Endodermal cell (in vitro differentiated cells): ENCODE measurements around the gene HOXD12. TPM values are rescaled to one million over a fixed set of nuclear protein-coding genes. Genes with fewer than 3 reads are reported as not detected.

ENCODE experiments used
- DNase-seq: peaks from one replicate; pipeline ENCODE4 v3.0.0-alpha.2; 2017
- H3K27ac ChIP-seq: 2 replicates; pipeline ENCODE4 v1.5.1; 2013; ENCODE audit warnings: mild to moderate bottlenecking, low read depth, low read length, moderate library complexity
- H3K27me3 ChIP-seq: 2 replicates; pipeline ENCODE4 v1.6.1; 2013; ENCODE audit warnings: mild to moderate bottlenecking, low read length, moderate library complexity; ENCODE audit not compliant: insufficient read depth, control insufficient read depth, poor library complexity, severe bottlenecking
- H3K36me3 ChIP-seq: 2 replicates; pipeline ENCODE4 v1.7.0; 2013; ENCODE audit warnings: mild to moderate bottlenecking, low read length, moderate library complexity; ENCODE audit not compliant: control insufficient read depth, insufficient read depth
- H3K4me1 ChIP-seq: one replicate; pipeline ENCODE4 v1.7.0; 2013; ENCODE audit warnings: low read length; ENCODE audit not compliant: control insufficient read depth, insufficient read depth
- H3K4me3 ChIP-seq: 2 replicates; pipeline ENCODE4 v1.5.1; 2013; ENCODE audit warnings: mild to moderate bottlenecking, low read length, moderate library complexity
- H3K9ac ChIP-seq: 2 replicates; pipeline ENCODE4 v1.6.1; 2013; ENCODE audit warnings: mild to moderate bottlenecking, low read length, moderate library complexity; ENCODE audit not compliant: poor library complexity, severe bottlenecking; ENCODE audit errors: extremely low read depth
- H3K9me3 ChIP-seq: 2 replicates; pipeline ENCODE4 v1.6.1; 2013; ENCODE audit warnings: mild to moderate bottlenecking, low read length, moderate library complexity; ENCODE audit not compliant: control insufficient read depth
- H3K27ac Mint-ChIP-seq: 2 replicates; pipeline ENCODE4 v1.8.0; 2020; ENCODE audit warnings: mixed read lengths
- H3K27me3 Mint-ChIP-seq: 2 replicates; pipeline ENCODE4 v1.8.0; 2021; ENCODE audit warnings: mild to moderate bottlenecking, mixed read lengths; ENCODE audit not compliant: insufficient read depth
- H3K36me3 Mint-ChIP-seq: 2 replicates; pipeline ENCODE4 v1.8.0; 2020; ENCODE audit warnings: low read depth, mixed read lengths
- H3K4me1 Mint-ChIP-seq: 2 replicates; pipeline ENCODE4 v1.8.0; 2020; ENCODE audit warnings: mixed read lengths
- H3K4me3 Mint-ChIP-seq: 2 replicates; pipeline ENCODE4 v1.8.0; 2020; ENCODE audit warnings: mild to moderate bottlenecking, moderate library complexity, mixed read lengths
- H3K9me3 Mint-ChIP-seq: 2 replicates; pipeline ENCODE4 v1.8.0; 2020; ENCODE audit warnings: mild to moderate bottlenecking, mixed read lengths
- WGBS, 2 experiments: methylation state at CpG; one replicate each; pipeline versions ENCODE4 v1.1.5 to v1.1.7; 2013; ENCODE audit warnings: missing lambda C conversion rate in 2 of 2, mixed read lengths in 1 of 2; ENCODE audit not compliant: insufficient coverage in 1 of 2, insufficient read length in 1 of 2; 5-methylcytosine and 5-hydroxymethylcytosine counted together
- total RNA-seq, 2 donors: library from RNA; stranded (reverse); fragmentation: NEBNext Ultra II Directional in 1 of 2; extraction: Animal tissue kit (Norgen Biotek cat#: 25700) in 1 of 2; gene quantifications; 2 replicates in 1 of 2; 3 replicates in 1 of 2; pipeline ENCODE4 v1.2.1, GENCODE V29; 2021
- TF ChIP-seq, protein P1 (sequence below): fragments of 200-600 bp; sonication (generic); conservative IDR thresholded peaks from 2 replicates; pipeline ENCODE4 v1.5.0; 2021; ENCODE audit warnings: antibody characterized with exemption, mild to moderate bottlenecking

Gene HOXD12
- total RNA-seq, 2 donors from 2014 or later: not detected

DNA sequence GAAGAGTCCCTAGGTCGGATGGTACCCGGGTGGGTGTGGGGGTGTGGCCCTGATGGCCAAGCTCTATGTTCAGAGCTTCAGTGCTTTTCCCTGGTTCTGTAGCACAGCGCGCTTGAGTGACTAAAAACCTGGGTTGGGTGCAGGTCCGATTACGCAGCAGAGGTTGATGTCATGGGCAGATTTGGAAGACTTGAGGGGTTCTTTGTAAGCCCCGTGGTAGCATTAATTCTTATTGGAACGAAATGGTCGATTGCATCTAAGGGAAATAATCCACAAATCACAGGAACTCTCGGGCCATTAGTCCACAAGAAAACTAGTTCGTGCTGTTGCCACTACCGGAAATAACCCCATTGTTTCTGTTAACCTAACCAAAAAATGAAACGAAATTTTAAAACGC lies 38.9 kb downstream of the HOXD12 start:
- no peaks in the 10 kb centered on the region for H3K9me3 Mint-ChIP-seq
- H3K9ac ChIP-seq: no peak overlapping the region
- no peaks in the 10 kb centered on the region for H3K4me1 Mint-ChIP-seq
- H3K4me3 ChIP-seq: no peak overlapping the region
- peaks cover 98% of the 10 kb centered on the region for H3K27me3 Mint-ChIP-seq
- DNase-seq: no peak
- no peak overlapping the region for H3K4me3 Mint-ChIP-seq
- peaks cover 98% of the 10 kb centered on the region for H3K27me3 ChIP-seq
- H3K27ac ChIP-seq: no peak overlapping the region
- no peaks in the 10 kb centered on the region for H3K36me3 ChIP-seq
- H3K4me1 ChIP-seq: peaks cover 3% of the 10 kb centered on the region
- peaks cover 14% of the 10 kb centered on the region for H3K9me3 ChIP-seq
- WGBS, 2 experiments: 53 to 60% methylated on average over 11 to 14 of the region's 14 CpGs
- H3K36me3 Mint-ChIP-seq: no peaks in the 10 kb centered on the region
- TF ChIP-seq, protein P1, sequence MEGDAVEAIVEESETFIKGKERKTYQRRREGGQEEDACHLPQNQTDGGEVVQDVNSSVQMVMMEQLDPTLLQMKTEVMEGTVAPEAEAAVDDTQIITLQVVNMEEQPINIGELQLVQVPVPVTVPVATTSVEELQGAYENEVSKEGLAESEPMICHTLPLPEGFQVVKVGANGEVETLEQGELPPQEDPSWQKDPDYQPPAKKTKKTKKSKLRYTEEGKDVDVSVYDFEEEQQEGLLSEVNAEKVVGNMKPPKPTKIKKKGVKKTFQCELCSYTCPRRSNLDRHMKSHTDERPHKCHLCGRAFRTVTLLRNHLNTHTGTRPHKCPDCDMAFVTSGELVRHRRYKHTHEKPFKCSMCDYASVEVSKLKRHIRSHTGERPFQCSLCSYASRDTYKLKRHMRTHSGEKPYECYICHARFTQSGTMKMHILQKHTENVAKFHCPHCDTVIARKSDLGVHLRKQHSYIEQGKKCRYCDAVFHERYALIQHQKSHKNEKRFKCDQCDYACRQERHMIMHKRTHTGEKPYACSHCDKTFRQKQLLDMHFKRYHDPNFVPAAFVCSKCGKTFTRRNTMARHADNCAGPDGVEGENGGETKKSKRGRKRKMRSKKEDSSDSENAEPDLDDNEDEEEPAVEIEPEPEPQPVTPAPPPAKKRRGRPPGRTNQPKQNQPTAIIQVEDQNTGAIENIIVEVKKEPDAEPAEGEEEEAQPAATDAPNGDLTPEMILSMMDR: no peak
- H3K27ac Mint-ChIP-seq: no peak overlapping the region

DNA sequence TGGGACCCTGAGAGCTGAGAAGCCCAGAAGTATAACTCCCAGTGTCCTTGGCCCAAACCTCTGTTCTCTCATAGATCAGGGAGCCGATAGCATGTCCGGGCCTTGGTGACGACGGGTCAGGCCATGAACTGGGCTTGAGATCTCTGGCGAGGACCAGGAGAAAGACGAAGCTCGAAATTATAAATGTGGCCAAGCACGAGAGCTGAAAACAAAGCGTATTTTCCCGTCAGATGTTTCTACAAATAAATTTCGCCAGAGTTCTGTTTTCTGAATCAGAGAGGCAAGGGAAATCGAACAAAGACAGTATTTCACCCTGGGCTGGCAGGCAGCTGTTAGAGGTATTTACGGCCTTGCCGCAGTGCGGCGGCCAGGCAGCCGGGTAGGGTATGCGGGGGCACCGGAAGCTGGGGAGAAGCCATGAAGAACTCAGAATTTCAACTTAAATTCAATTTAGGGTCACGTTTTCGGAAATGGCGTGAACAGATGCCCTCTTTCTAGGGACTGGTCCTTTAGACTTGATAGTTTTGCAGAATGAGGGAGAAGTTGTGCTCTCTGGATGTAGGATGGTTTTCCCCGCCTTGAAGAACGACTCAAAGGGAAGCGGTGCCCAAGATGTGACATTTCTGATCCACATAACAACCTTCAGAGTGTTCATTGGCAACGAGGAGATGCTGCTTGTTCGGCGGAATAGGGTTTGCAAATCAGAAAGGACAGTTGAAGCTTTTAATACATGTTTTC lies 39.5 kb downstream of the HOXD12 start:
- Histone ChIP-seq H3K27ac (no peak overlapping the region), H3K4me1 (peaks cover 3% of the 10 kb centered on the region), H3K9me3 (peaks cover 14% of the 10 kb centered on the region), H3K36me3 (no peaks in the 10 kb centered on the region), H3K9ac (no peak overlapping the region), H3K4me3 (no peak overlapping the region), H3K27me3 (peaks cover 98% of the 10 kb centered on the region)
- Mint-ChIP-seq H3K27ac (no peak overlapping the region), H3K4me3 (no peak overlapping the region), H3K27me3 (peaks cover 98% of the 10 kb centered on the region), H3K9me3 (no peaks in the 10 kb centered on the region), H3K36me3 (no peaks in the 10 kb centered on the region), H3K4me1 (no peaks in the 10 kb centered on the region)
- 73 to 76% methylated on average over 20 to 28 of the region's 28 CpGs for WGBS, 2 experiments
- DNase-seq: peak; percentile 46
- TF ChIP-seq, protein P1: no peak

- no peaks in the 10 kb centered on the region for H3K4me1 Mint-ChIP-seq
- H3K27me3 Mint-ChIP-seq: peaks cover 98% of the 10 kb centered on the region
- no peaks in the 10 kb centered on the region for H3K36me3 Mint-ChIP-seq
- Histone ChIP-seq H3K4me1 (peaks cover 3% of the 10 kb centered on the region), H3K27me3 (peaks cover 98% of the 10 kb centered on the region), H3K4me3 (no peak overlapping the region), H3K36me3 (no peaks in the 10 kb centered on the region), H3K9ac (no peak overlapping the region), H3K9me3 (peaks cover 14% of the 10 kb centered on the region), H3K27ac (no peak overlapping the region)
- no peak overlapping the region for H3K27ac Mint-ChIP-seq
- TF ChIP-seq, protein P1: no peak
- DNase-seq: peak; percentile 52
- no peaks in the 10 kb centered on the region for H3K9me3 Mint-ChIP-seq
- peak overlapping the region; percentile 49 for H3K4me3 Mint-ChIP-seq
- 67 to 81% methylated on average over 18 to 40 of the region's 41 CpGs for WGBS, 2 experiments
Measured at GRCh38 chr2:176139661-176140512, 40.3 kb downstream of the HOXD12 start.
